HAP-1 (cell line): ENCODE results near the gene SETD2.
"Not testable (repeated sequence)": the region's sequence is repeated elsewhere in the genome, so short reads cannot be mapped to it uniquely, and the experiment has no call there.

Source experiments
- DNase-seq, 2 experiments: peaks; one replicate each; pipeline ENCODE4 v3.0.0-alpha.2; 2016 to 2020; ENCODE audit warnings: low spot score in 2 of 2
- H3K27me3 ChIP-seq: fragments of 250-450 bp; sonication (Bioruptor Pico); 2 replicates; pipeline ENCODE4 v1.5.1; 2020; ENCODE audit warnings: low read depth, mild to moderate bottlenecking, moderate library complexity
- H3K36me3 ChIP-seq: fragments of 250-450 bp; sonication (Bioruptor Pico); replicated peaks from 2 replicates; pipeline ENCODE4 v1.5.1; 2020; ENCODE audit warnings: mild to moderate bottlenecking
- H3K4me1 ChIP-seq: fragments of 250-450 bp; sonication (Bioruptor Pico); 2 replicates; pipeline ENCODE4 v1.5.1; 2020; ENCODE audit warnings: mild to moderate bottlenecking
- H3K4me3 ChIP-seq: fragments of 250-450 bp; sonication (Bioruptor Pico); 2 replicates; pipeline ENCODE4 v1.5.1; 2020; ENCODE audit warnings: mild to moderate bottlenecking, moderate library complexity
- H3K9me3 ChIP-seq: fragments of 250-450 bp; sonication (Bioruptor Pico); 2 replicates; pipeline ENCODE4 v1.5.1; 2020; ENCODE audit warnings: mild to moderate bottlenecking, moderate library complexity
- in situ Hi-C: fragments of 300-500 bp; cut with MboI; formaldehyde crosslinking; loops from 3 replicates; pipeline ENCODE4 v1.14.3; 2020; ENCODE audit warnings: low sequenced_read_pairs, inconsistent platforms, mixed read lengths

Gene SETD2

DNA sequence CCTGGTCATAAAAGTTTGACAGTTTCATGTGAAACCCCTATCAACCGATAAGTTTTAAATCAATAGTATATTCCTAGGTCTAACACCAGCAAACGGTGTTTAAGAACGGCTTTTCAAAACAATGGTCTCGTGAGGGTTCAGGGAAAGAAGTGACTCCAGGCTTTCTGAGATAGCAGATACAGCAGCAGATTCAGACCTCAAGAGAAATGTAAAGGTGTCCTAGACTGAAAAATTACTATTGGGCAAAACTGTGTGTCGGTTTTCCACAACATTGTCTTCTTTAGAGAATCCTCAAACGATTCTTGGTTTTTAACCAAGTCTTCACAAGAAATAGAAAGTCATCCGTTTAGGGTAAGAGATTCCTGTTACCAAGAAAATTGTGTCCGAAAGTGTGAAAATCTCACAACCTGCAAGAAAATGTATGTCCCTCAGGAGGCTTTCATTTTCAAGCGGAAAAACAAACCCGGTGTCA lies 1.2 kb downstream of the SETD2 start:
- H3K27me3 ChIP-seq, result no peaks in the 10 kb centered on the region
- peak overlapping the region; percentile 90 for H3K4me3 ChIP-seq
- DNase-seq, result no peak
- in situ Hi-C loops, result no loop called here
- H3K4me1 ChIP-seq, result peaks cover 14% of the 10 kb centered on the region
- H3K36me3 ChIP-seq, result peaks cover 7% of the 10 kb centered on the region; the same call in 1 of the 2 replicates
- H3K9me3 ChIP-seq, result no peaks in the 10 kb centered on the region

DNA sequence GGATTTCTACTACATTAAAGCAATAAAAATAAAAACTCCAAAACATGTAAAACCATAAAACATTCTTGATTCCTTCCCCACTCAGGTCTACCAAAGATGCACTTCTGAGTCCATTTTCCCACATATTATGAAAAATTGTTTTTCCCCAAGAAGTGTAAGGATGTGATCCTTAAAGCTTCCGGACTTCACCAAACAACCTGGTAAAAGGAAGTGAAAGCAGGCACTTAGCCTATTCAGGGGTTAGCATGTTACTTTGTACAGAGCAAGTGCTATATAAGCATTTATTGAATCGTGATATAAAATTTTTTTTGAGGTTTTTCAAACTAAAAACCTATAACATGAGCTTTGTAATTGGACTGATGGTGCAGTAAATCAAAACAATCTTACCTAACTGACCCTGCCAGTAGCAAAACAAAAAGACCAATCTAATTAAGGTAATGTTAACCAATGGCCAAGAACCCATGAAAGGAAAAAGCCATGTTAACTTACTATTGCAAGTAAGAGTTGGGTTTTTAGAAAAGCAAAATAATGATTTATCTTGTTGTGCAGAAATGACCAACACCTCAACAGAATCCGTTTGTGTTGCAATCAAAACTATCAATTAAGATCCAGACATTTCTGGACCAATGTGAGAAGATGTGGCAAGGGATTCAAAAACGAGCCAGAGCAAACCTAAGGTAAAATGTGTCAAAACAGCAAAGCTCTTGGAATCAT lies 1.8 kb downstream of the SETD2 start:
- peak overlapping the region; percentile 90 for H3K4me3 ChIP-seq
- peaks cover 7% of the 10 kb centered on the region; the same call in 1 of the 2 replicates for H3K36me3 ChIP-seq
- DNase-seq, result no peak
- H3K4me1 ChIP-seq, result peaks cover 14% of the 10 kb centered on the region
- no peaks in the 10 kb centered on the region for H3K9me3 ChIP-seq
- no peaks in the 10 kb centered on the region for H3K27me3 ChIP-seq
- in situ Hi-C loops, result no loop called here

DNA sequence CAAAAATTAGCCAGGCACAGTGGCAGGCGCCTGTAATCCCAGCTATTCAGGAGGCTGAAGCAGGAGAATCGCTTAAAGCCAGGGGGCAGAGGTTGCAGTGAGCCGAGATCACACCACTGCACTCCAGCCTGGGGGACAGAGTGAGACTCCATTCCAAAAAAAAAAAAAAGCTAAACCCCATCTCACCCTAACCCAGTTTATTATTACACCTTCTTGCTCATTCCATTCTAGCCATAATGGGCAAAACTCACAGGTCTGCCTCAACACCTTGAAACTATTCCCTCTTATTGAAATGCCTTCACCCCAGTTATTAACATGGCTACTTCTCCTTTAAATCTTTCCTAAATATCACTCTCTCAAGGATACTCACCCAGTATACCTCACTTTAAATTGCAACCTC lies 4.1 kb downstream of the SETD2 start:
- H3K36me3 ChIP-seq, result peaks cover 7% of the 10 kb centered on the region; the same call in 1 of the 2 replicates
- in situ Hi-C loops, result no loop called here

GRCh38 chr3:47158208-47158607 lies 5.7 kb downstream of the SETD2 start:
- Histone ChIP-seq H3K27me3 (no peaks in the 10 kb centered on the region), H3K4me3 (no peak overlapping the region), H3K4me1 (peaks cover 9% of the 10 kb centered on the region), H3K36me3 (peaks cover 6% of the 10 kb centered on the region), H3K9me3 (no peaks in the 10 kb centered on the region)
- in situ Hi-C loops, result no loop called here
- no peak for DNase-seq

More for the DNA sequence above, 4.1 kb downstream of the SETD2 start:
- peaks cover 9% of the 10 kb centered on the region for H3K4me1 ChIP-seq
- H3K27me3 ChIP-seq, result no peaks in the 10 kb centered on the region
- no peak overlapping the region for H3K4me3 ChIP-seq
- DNase-seq, result no peak
- no peaks in the 10 kb centered on the region for H3K9me3 ChIP-seq

DNA sequence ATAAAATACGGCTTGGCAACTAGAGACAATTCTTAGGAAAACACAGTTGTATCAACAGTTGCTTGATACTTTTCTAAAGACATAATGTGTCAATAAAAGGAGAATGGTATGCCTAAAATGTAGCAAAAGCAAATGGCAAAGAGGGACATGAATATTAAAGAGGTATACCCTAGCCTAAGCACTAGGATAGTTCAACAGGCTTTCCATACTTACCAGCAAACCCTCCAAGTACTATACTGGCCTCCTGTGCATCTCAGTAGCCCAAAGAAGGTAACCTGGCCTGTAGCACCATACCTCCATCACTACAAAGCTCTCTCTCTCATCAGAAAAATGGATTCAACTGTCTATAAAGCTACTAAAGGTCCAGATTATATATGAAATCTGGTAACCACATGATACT lies 7.5 kb downstream of the SETD2 start:
- no peak for DNase-seq
- Histone ChIP-seq H3K36me3 (no peaks in the 10 kb centered on the region; the same call in 1 of the 2 replicates), H3K4me1 (peaks cover 5% of the 10 kb centered on the region), H3K27me3 (no peaks in the 10 kb centered on the region), H3K4me3 (no peak overlapping the region), H3K9me3 (no peaks in the 10 kb centered on the region)
- in situ Hi-C loops, result no loop called here

DNA sequence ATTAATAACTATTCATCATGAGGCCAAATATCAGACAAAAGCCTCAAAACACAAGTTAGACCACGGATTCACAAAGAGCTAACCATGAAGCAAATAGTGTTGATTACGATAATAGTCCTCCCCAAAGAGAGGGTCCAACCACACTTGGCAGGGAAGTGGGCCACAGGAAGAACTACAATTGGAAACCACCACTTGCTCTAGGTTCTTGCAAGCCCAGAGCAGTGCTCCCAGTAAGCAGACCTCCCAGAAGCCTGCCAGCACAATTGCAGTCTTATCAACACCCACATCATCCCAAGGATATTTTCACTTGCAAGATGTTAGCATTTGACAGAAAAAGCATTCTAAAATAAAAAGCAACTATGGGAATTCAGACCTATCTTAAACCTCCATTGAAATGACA lies 11.3 kb downstream of the SETD2 start:
- DNase-seq, result no peak
- Histone ChIP-seq H3K36me3 (no peaks in the 10 kb centered on the region; the same call in 1 of the 2 replicates), H3K4me1 (peaks cover 2% of the 10 kb centered on the region), H3K27me3 (no peaks in the 10 kb centered on the region), H3K9me3 (no peaks in the 10 kb centered on the region), H3K4me3 (no peak overlapping the region)
- in situ Hi-C loops, result no loop called here

GRCh38 chr3:47151836-47152235 lies 12.1 kb downstream of the SETD2 start:
- Histone ChIP-seq H3K4me3 (no peak overlapping the region), H3K27me3 (no peaks in the 10 kb centered on the region), H3K9me3 (no peaks in the 10 kb centered on the region), H3K4me1 (peaks cover 2% of the 10 kb centered on the region), H3K36me3 (no peaks in the 10 kb centered on the region; the same call in 1 of the 2 replicates)
- in situ Hi-C loops, result no loop called here
- DNase-seq, result no peak

DNA sequence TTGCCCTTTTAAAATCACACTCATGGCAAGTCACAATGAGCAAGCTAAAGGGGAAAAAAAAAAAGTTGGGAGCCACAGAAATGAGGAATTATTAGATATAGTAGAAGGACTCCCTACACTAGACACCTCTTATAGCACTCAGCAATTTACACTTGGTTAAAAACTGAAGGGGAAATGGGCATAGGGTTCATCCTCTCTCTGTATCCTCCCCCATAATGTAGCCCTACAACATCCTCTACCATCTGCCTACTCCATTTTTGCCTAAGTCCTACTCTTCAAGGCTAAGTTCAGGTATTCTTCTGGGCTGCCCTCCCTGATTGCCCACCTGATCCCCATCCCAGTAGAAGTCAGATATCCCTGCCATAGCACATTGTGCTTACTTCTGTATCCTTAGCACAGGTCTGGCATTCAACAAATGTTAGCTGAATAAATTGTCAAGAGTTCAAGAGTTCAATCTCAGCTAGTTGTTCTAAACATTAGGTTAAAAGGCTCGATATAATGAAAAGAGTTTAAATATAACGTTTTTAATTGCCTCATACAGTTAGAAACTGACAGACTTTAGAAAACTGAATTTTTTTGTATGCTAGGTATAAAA lies 14.5 kb downstream of the SETD2 start:
- Histone ChIP-seq H3K36me3 (no peaks in the 10 kb centered on the region; the same call in 1 of the 2 replicates), H3K9me3 (no peaks in the 10 kb centered on the region), H3K27me3 (no peaks in the 10 kb centered on the region), H3K4me1 (peaks cover 2% of the 10 kb centered on the region; the same call in 1 of the 2 replicates), H3K4me3 (no peak overlapping the region)
- in situ Hi-C loops, result no loop called here
- no peak for DNase-seq

- no peaks in the 10 kb centered on the region for H3K9me3 ChIP-seq
- in situ Hi-C loops, result no loop called here
- H3K27me3 ChIP-seq, result no peaks in the 10 kb centered on the region
- DNase-seq, result no peak
- H3K4me3 ChIP-seq, result no peak overlapping the region
- H3K36me3 ChIP-seq, result no peaks in the 10 kb centered on the region
- peaks cover 13% of the 10 kb centered on the region for H3K4me1 ChIP-seq
These were observed 18.6 kb downstream of the SETD2 start for GRCh38 chr3:47145272-47145671.

- in situ Hi-C loops, result no loop called here
- H3K27me3 ChIP-seq, result no peaks in the 10 kb centered on the region
- no peak for DNase-seq
- no peaks in the 10 kb centered on the region for H3K36me3 ChIP-seq
- peaks cover 13% of the 10 kb centered on the region for H3K4me1 ChIP-seq
- H3K4me3 ChIP-seq, result no peak overlapping the region
- H3K9me3 ChIP-seq, result no peaks in the 10 kb centered on the region
These were observed 20.8 kb downstream of the SETD2 start for GRCh38 chr3:47143068-47143467.

- in situ Hi-C loops, DNase-seq, H3K9me3 ChIP-seq, H3K27me3 ChIP-seq, H3K4me3 ChIP-seq, H3K36me3 ChIP-seq: not testable (repeated sequence)
- H3K4me1 ChIP-seq, result peaks cover 13% of the 10 kb centered on the region
These were observed 21.4 kb downstream of the SETD2 start for GRCh38 chr3:47142536-47142935.

DNA sequence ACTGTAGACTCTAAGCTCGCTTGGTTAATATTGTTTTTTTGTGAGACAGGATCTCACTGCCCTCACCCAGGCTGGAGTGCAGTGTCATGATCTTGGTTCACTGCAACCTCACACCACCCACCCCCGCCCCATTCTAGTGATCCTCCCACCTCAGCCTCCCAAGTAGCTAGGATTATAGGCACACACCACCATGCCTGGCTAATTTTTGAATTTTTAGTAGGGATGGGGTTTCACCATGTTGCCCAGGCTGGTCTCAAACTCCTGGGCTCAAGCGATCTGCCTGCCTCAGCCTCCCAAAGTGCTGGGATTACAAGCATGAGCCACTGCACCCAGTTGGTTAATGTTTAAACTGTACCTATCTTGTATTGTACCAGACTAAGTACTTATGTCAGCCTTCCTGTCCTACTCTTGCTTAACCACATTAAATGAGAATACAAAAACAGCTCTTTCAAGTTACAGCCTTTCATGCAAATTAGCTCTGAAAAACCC lies 22.9 kb downstream of the SETD2 start:
- peaks cover 13% of the 10 kb centered on the region for H3K4me1 ChIP-seq
- H3K36me3 ChIP-seq, DNase-seq, H3K9me3 ChIP-seq, in situ Hi-C loops, H3K4me3 ChIP-seq, H3K27me3 ChIP-seq: not testable (repeated sequence)

GRCh38 chr3:47140553-47140952 lies 23.4 kb downstream of the SETD2 start:
- H3K27me3 ChIP-seq, H3K36me3 ChIP-seq, H3K4me3 ChIP-seq, in situ Hi-C loops, DNase-seq, H3K9me3 ChIP-seq: not testable (repeated sequence)
- peaks cover 13% of the 10 kb centered on the region for H3K4me1 ChIP-seq

DNA sequence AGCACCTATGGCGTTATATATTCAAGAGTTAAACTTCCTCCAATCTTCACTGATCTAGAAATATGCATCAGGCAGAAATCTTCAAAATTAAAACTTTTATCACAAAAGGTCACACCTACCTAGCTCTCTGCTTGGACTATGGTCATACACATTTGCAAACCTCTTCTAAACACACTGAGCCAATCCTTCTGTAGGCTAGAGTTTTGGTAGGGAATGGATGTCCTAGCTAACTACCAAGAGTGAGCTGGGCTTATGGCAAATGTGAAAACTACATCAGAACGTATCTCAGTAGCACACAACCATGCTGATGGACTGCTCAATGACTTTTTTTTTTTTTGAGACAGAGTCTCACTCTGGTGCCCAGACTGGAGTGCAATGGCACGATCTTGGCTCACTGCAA lies 29.6 kb downstream of the SETD2 start:
- in situ Hi-C loops, result no loop called here
- Histone ChIP-seq H3K36me3 (no peaks in the 10 kb centered on the region), H3K4me1 (peaks cover 5% of the 10 kb centered on the region), H3K27me3 (no peaks in the 10 kb centered on the region), H3K9me3 (no peaks in the 10 kb centered on the region), H3K4me3 (no peak overlapping the region)
- no peak for DNase-seq
